22Rv1 (cell line): ENCODE data around the gene POSTN.

Source experiments
- ZFX ChIP-seq: fragments of 450-650 bp; IDR thresholded peaks from 2 replicates; pipeline ENCODE4 v1.6.1; 2017; ENCODE audit warnings: antibody characterized with exemption, borderline replicate concordance
- TF ChIP-seq, protein P1 (sequence below): fragments of 450-650 bp; IDR thresholded peaks from 2 replicates; pipeline ENCODE4 v1.5.1; 2017; ENCODE audit warnings: mild to moderate bottlenecking

DNA sequence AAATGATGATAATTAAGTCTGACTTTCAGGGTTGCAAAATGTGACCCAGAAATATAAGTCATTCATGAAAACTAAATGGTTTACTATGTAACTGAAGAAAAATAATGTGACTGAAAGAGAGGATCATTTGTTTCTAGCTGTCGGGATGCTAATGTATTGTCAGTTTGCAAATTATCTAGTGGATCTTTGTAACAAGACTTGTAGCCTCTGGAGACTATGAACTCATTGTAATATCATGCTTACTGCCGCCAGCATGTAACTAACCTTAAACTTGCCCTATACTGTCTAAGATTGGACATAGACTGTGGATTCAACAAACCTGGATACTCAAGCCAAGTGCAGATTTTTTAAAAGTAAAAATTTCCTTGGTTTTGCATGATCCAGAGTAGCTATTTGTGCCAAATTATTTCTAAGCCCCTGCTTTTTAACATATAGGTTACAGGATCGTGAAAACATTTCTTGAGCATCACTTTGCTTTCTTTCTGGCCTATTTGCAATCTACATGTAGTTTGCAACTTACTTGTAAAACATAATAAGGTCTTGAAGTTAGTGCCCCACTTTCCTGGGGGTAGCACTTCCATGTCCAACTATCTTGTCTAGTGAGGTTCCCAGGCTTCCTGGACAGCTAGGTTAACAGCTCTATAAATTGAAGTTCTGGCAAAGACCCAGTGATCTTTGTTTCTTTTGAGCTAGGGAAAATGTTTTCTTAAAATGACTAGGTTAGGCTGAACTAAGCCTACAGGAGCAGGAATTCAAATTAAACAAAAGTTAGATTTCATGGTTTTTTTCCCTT lies 3.3 kb upstream of the POSTN start:
- TF ChIP-seq, protein P1, sequence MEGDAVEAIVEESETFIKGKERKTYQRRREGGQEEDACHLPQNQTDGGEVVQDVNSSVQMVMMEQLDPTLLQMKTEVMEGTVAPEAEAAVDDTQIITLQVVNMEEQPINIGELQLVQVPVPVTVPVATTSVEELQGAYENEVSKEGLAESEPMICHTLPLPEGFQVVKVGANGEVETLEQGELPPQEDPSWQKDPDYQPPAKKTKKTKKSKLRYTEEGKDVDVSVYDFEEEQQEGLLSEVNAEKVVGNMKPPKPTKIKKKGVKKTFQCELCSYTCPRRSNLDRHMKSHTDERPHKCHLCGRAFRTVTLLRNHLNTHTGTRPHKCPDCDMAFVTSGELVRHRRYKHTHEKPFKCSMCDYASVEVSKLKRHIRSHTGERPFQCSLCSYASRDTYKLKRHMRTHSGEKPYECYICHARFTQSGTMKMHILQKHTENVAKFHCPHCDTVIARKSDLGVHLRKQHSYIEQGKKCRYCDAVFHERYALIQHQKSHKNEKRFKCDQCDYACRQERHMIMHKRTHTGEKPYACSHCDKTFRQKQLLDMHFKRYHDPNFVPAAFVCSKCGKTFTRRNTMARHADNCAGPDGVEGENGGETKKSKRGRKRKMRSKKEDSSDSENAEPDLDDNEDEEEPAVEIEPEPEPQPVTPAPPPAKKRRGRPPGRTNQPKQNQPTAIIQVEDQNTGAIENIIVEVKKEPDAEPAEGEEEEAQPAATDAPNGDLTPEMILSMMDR, result no peak
- no peak for TF ChIP-seq ZFX
